ENCODE results near the gene SLC39A3. TPM values are rescaled to one million over a fixed set of nuclear protein-coding genes. Genes with fewer than 3 reads are reported as not detected.
A peak's percentile ranks its signal among the peaks of the same experiment; 100 is the strongest.

Gene SLC39A3
- total RNA-seq, 1 donor from 2014 or later: 52.2 TPM

GRCh38 chr19:2701361-2702169, 38.3 kb downstream of the SLC39A3 start:
- H3K36me3 Mint-ChIP-seq (ENCODE audit: low read depth): no peaks in the 10 kb centered on the region
- intact Hi-C loops (cut with micrococcal nuclease): no loop called here
- no peak overlapping the region for H3K27ac Mint-ChIP-seq
- peaks cover 11% of the 10 kb centered on the region for H3K27me3 Mint-ChIP-seq
- no peak for DNase-seq
- H3K4me1 Mint-ChIP-seq: peaks cover 5% of the 10 kb centered on the region
- H3K9me3 Mint-ChIP-seq: no peaks in the 10 kb centered on the region
- peak overlapping the region; percentile 55 for H3K4me3 Mint-ChIP-seq

- intact Hi-C loops (cut with micrococcal nuclease): no loop called here
- no peak overlapping the region for H3K4me3 Mint-ChIP-seq
- H3K36me3 Mint-ChIP-seq (ENCODE audit: low read depth): no peaks in the 10 kb centered on the region
- H3K4me1 Mint-ChIP-seq: peaks cover 5% of the 10 kb centered on the region
- no peaks in the 10 kb centered on the region for H3K9me3 Mint-ChIP-seq
- peaks cover 11% of the 10 kb centered on the region for H3K27me3 Mint-ChIP-seq
- no peak for DNase-seq
- H3K27ac Mint-ChIP-seq: no peak overlapping the region
Measured at GRCh38 chr19:2700660-2701360, 39.0 kb downstream of the SLC39A3 start.

GRCh38 chr19:2699413-2700140, 40.2 kb downstream of the SLC39A3 start:
- no peaks in the 10 kb centered on the region for H3K9me3 Mint-ChIP-seq

GRCh38 chr19:2694196-2694595, 45.6 kb downstream of the SLC39A3 start:
- no peaks in the 10 kb centered on the region for H3K36me3 Mint-ChIP-seq (ENCODE audit: low read depth)
- H3K4me3 Mint-ChIP-seq: no peak overlapping the region
- H3K4me1 Mint-ChIP-seq: no peaks in the 10 kb centered on the region
- H3K27me3 Mint-ChIP-seq: no peaks in the 10 kb centered on the region
- DNase-seq: no peak
- intact Hi-C loops (cut with micrococcal nuclease): no loop called here
- no peaks in the 10 kb centered on the region for H3K9me3 Mint-ChIP-seq
- H3K27ac Mint-ChIP-seq: no peak overlapping the region

More at GRCh38 chr19:2699413-2700140, 40.2 kb downstream of the SLC39A3 start:
- DNase-seq: no peak
- peaks cover 5% of the 10 kb centered on the region for H3K4me1 Mint-ChIP-seq
- no peak overlapping the region for H3K4me3 Mint-ChIP-seq
- H3K27ac Mint-ChIP-seq: no peak overlapping the region
- H3K27me3 Mint-ChIP-seq: peaks cover 11% of the 10 kb centered on the region
- intact Hi-C loops (cut with micrococcal nuclease): no loop called here
- H3K36me3 Mint-ChIP-seq (ENCODE audit: low read depth): no peaks in the 10 kb centered on the region

DNA sequence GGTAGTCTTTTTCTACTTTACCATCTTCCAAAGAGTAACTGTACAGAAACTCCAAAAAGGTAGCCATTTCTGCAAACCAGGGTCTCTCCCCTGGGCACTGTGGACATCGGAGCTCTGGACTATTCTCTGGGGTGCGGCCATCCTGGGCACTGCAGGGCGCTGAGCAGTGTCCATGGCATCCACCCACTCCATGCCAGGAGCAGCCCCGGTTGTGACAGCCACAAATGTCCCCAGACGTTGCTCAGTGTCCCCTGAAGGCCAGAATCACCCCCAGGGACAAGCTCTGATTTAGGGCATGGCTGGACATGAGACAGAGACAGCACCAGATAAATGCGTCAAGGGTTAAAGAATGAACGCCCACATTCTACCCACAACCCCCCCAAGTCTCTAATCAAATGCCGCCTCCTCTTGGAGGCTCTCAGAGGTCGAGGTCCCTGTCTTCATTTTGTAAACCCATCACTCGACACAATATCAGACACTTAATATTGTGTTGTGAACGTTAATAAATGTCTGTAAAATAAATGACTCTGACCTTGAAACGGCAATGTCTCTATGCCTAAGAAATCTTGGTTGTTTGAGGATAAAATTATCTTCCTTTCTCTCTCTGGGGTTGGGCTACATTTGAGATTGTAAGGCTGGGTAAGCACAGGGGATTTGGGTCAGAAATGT, 46.2 kb downstream of the SLC39A3 start:
- Mint-ChIP-seq H3K4me3 (no peak overlapping the region), H3K4me1 (no peaks in the 10 kb centered on the region), H3K36me3 (ENCODE audit: low read depth) (no peaks in the 10 kb centered on the region), H3K27me3 (no peaks in the 10 kb centered on the region), H3K9me3 (no peaks in the 10 kb centered on the region), H3K27ac (no peak overlapping the region)
- no peak for DNase-seq
- intact Hi-C loops (cut with micrococcal nuclease): no loop called here

- Mint-ChIP-seq H3K4me3 (no peak overlapping the region), H3K36me3 (ENCODE audit: low read depth) (no peaks in the 10 kb centered on the region), H3K27ac (no peak overlapping the region), H3K4me1 (no peaks in the 10 kb centered on the region), H3K9me3 (no peaks in the 10 kb centered on the region), H3K27me3 (no peaks in the 10 kb centered on the region)
- intact Hi-C loops (cut with micrococcal nuclease): no loop called here
- DNase-seq: no peak
Measured at GRCh38 chr19:2691951-2692350, 47.9 kb downstream of the SLC39A3 start.

DNA sequence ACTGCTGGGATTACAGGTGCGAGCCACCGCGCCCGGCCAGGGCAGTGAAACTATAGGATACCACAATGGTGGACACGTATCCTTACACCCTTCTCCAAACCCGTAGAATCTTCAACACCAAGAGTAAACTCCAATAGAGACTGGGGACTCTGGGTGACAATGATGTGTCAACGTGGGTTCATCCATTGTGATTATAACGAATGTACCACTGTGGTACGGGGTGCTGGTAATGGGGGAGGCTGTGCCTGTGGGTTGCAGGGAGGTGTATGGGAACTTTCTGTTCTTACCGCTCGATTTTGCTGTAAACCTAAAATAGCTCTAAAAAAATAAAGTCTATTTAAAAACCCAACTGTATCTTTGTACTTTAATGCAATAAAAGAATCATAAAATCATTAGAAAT, 49.0 kb downstream of the SLC39A3 start:
- DNase-seq: no peak
- H3K27ac Mint-ChIP-seq: no peak overlapping the region
- no peaks in the 10 kb centered on the region for H3K36me3 Mint-ChIP-seq (ENCODE audit: low read depth)
- H3K9me3 Mint-ChIP-seq: no peaks in the 10 kb centered on the region
- H3K4me1 Mint-ChIP-seq: no peaks in the 10 kb centered on the region
- H3K27me3 Mint-ChIP-seq: no peaks in the 10 kb centered on the region
- H3K4me3 Mint-ChIP-seq: no peak overlapping the region
- intact Hi-C loops (cut with micrococcal nuclease): no loop called here

DNA sequence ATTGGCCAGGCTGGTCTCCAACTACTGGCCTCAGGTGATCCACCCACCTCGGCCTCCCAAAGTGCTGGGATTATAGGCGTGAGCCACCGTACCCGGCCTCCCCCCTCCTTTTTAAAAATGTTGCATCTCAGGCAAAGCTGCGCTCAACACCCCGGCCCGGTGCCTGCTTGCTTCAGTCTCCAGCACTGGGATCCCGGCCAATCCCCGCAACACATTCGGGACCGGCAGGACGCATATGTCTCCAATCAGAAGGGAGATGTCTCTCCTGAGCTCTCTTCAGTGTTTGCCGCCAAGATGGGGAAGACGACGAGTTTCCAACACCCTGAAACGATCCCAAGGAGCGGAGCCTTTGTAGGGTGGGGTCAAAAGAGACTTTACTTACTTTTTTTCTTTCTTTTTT, 53.5 kb downstream of the SLC39A3 start:
- H3K27me3 Mint-ChIP-seq: no peaks in the 10 kb centered on the region
- no peaks in the 10 kb centered on the region for H3K9me3 Mint-ChIP-seq
- no peak overlapping the region for H3K4me3 Mint-ChIP-seq

DNA sequence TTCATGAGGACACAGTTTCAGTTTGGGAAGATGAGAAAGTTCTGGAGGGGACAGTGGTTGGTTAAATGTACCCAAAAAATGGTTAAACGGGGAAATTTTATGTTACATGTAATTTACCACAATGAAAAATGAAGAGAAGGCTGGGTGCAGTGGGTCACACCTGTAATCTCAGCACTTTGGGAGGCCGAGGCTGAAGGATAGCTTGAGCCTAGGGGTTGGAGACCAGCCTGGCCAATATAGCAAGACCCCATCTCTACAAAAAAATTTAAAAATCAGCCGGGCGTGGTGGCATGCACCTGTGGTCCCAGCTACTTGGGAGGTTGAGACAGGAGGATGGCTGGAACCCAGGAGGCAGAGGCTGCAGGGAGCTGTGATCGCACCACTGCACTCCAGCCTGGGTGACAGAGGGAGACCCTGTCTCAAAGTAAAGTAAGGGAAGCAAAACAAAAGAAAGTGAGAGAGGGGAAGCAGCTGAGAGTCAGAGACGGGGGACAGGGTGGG, 54.6 kb downstream of the SLC39A3 start:
- Mint-ChIP-seq H3K4me3 (no peak overlapping the region), H3K36me3 (ENCODE audit: low read depth) (no peaks in the 10 kb centered on the region), H3K27me3 (no peaks in the 10 kb centered on the region), H3K9me3 (no peaks in the 10 kb centered on the region), H3K27ac (no peak overlapping the region), H3K4me1 (no peaks in the 10 kb centered on the region)
- intact Hi-C loops (cut with micrococcal nuclease): no loop called here
- no peak for DNase-seq

More for the DNA sequence above, 53.5 kb downstream of the SLC39A3 start:
- H3K4me1 Mint-ChIP-seq: no peaks in the 10 kb centered on the region
- intact Hi-C loops (cut with micrococcal nuclease): no loop called here
- H3K27ac Mint-ChIP-seq: no peak overlapping the region
- DNase-seq: no peak
- no peaks in the 10 kb centered on the region for H3K36me3 Mint-ChIP-seq (ENCODE audit: low read depth)

DNA sequence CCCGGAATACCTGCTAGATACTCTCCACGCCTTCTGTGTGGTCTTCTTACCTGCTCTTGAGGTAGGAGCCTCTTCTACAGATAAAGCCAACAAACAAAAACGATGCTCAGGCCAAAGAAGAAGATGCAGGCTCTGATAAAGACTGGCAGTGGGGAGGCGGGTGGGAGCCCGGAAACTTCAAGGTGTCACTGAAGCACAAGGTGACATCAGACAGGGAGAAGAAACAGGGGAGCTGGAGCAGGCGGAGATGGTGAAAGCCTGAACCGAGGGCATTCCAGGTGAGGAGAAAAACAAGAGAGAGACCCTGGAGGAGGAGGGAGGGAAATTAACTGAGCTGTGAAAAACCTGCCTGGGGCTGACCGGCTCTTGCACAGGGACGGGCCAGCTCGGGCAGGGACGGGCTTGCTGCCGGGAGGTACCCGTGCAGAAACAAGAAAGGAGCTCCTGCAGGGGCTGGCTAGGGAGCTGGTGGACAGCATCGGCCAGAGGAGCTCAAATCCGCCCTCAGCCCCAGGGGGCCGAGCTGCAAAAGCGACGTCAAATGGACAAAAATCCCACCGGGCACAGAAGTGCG, 56.3 kb downstream of the SLC39A3 start:
- no peaks in the 10 kb centered on the region for H3K4me1 Mint-ChIP-seq
- H3K36me3 Mint-ChIP-seq (ENCODE audit: low read depth): no peaks in the 10 kb centered on the region
- no peaks in the 10 kb centered on the region for H3K27me3 Mint-ChIP-seq
- no peak for DNase-seq
- intact Hi-C loops (cut with micrococcal nuclease): no loop called here
- H3K27ac Mint-ChIP-seq: no peak overlapping the region
- no peak overlapping the region for H3K4me3 Mint-ChIP-seq
- H3K9me3 Mint-ChIP-seq: peaks cover 3% of the 10 kb centered on the region

Other genes starting within 250 kb of the SLC39A3 start
- gene GNG7, start 37.3 kb downstream of the SLC39A3 start, total RNA-seq: 0.07 and 0.09 TPM in 2 replicates
- gene DIRAS1, start 18.6 kb downstream of the SLC39A3 start, total RNA-seq: 0.16 TPM in 1 of 2 replicates, not detected in the other
- 73.3 and 76.9 TPM in 2 replicates for gene SGTA, start 43.3 kb upstream of the SLC39A3 start, total RNA-seq
- 200 and 207 TPM in 2 replicates for gene THOP1, start 45.5 kb upstream of the SLC39A3 start, total RNA-seq
- 1.9 and 2.1 TPM in 2 replicates for gene ZNF554, start 79.9 kb upstream of the SLC39A3 start, total RNA-seq
- 0.90 and 0.98 TPM in 2 replicates for gene ZNF555, start 101.5 kb upstream of the SLC39A3 start, total RNA-seq
- gene ZNF556, start 127.3 kb upstream of the SLC39A3 start, total RNA-seq: not detected in 2 replicates
- gene ZNF57, start 160.9 kb upstream of the SLC39A3 start, total RNA-seq: 2.6 and 2.8 TPM in 2 replicates
- 4.8 and 5.8 TPM in 2 replicates for gene ZNF77, start 205.0 kb upstream of the SLC39A3 start, total RNA-seq
- gene TLE6, start 237.5 kb upstream of the SLC39A3 start, total RNA-seq: 1.1 and 1.3 TPM in 2 replicates

All from activated CD4-positive, alpha-beta T cell treated with anti-CD3 and anti-CD28 coated beads, Interleukin-2, amount 10 ng/mL, durations not matched to agents 24 days and 14 days (primary cell).